ENCODE data around the gene EME2.

Gene EME2

DNA sequence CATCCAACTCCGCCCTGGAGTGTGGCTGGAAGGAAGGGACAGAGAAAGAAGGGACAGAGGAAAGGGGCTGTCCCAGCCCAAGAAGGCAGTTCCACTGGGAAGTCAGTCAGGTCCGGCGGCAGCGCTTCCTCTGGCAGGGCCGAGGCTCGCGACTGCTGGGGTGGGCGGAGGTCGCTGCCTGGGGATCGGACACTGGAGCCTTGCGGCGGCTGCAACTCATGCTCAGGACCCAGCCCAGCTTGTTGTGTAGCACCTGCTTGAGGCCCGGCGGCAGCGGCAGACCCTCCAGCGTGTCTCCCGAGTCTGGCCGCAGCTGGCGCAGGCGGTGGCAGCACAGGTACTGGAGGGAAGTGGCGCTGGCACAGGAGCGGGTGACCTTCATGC lies 4.4 kb downstream of the EME2 start:
- Histone ChIP-seq H3K4me3 (ENCODE audit: insufficient read length, low read depth) (no peak overlapping the region), H3K27me3 (ENCODE audit: insufficient read depth, insufficient read length) (no peaks in the 10 kb centered on the region), H3K9ac (ENCODE audit: insufficient read length, low read depth) (no peak overlapping the region), H3K36me3 (ENCODE audit: insufficient read depth, insufficient read length, low read length) (peaks cover 79% of the 10 kb centered on the region), H3K4me1 (ENCODE audit: insufficient read depth, insufficient read length) (peaks cover 30% of the 10 kb centered on the region), H3K9me3 (ENCODE audit: insufficient read depth, low read length) (no peaks in the 10 kb centered on the region)
- DNase-seq (ENCODE audit: low read depth, low spot score) = no peak
- TF ChIP-seq YY1 (IDR thresholded peaks at IDR 0.05; ENCODE audit: insufficient read depth, insufficient read length) (no peak), ZNF274 (IDR thresholded peaks at IDR 0.05; ENCODE audit: low read depth, low read length) (no peak), SUZ12 (IDR thresholded peaks at IDR 0.05; ENCODE audit: extremely low read depth, insufficient read depth, insufficient read length) (no peak)

GRCh38 chr16:1777375-1778199 lies 5.0 kb downstream of the EME2 start:
- Histone ChIP-seq H3K4me1 (ENCODE audit: insufficient read depth, insufficient read length) (peaks cover 30% of the 10 kb centered on the region), H3K9me3 (ENCODE audit: insufficient read depth, low read length) (no peaks in the 10 kb centered on the region), H3K27me3 (ENCODE audit: insufficient read depth, insufficient read length) (no peaks in the 10 kb centered on the region), H3K4me3 (ENCODE audit: insufficient read length, low read depth) (no peak overlapping the region), H3K36me3 (ENCODE audit: insufficient read depth, insufficient read length, low read length) (peaks cover 73% of the 10 kb centered on the region), H3K9ac (ENCODE audit: insufficient read length, low read depth) (peak overlapping the region; percentile 42)
- TF ChIP-seq YY1 (IDR thresholded peaks at IDR 0.05; ENCODE audit: insufficient read depth, insufficient read length) (no peak), SUZ12 (IDR thresholded peaks at IDR 0.05; ENCODE audit: extremely low read depth, insufficient read depth, insufficient read length) (no peak), ZNF274 (IDR thresholded peaks at IDR 0.05; ENCODE audit: low read depth, low read length) (no peak)
- DNase-seq (ENCODE audit: low read depth, low spot score) = no peak

- Histone ChIP-seq H3K9me3 (ENCODE audit: insufficient read depth, low read length) (no peaks in the 10 kb centered on the region), H3K9ac (ENCODE audit: insufficient read length, low read depth) (peak overlapping the region; percentile 42), H3K4me1 (ENCODE audit: insufficient read depth, insufficient read length) (peaks cover 30% of the 10 kb centered on the region), H3K36me3 (ENCODE audit: insufficient read depth, insufficient read length, low read length) (peaks cover 72% of the 10 kb centered on the region), H3K27me3 (ENCODE audit: insufficient read depth, insufficient read length) (no peaks in the 10 kb centered on the region), H3K4me3 (ENCODE audit: insufficient read length, low read depth) (no peak overlapping the region)
- no peak for DNase-seq (ENCODE audit: low read depth, low spot score)
- no peak for TF ChIP-seq YY1 (IDR thresholded peaks at IDR 0.05; ENCODE audit: insufficient read depth, insufficient read length)
These were observed 5.9 kb downstream of the EME2 start for GRCh38 chr16:1778200-1779179.

GRCh38 chr16:1779234-1779701 lies 6.7 kb downstream of the EME2 start:
- peaks cover 24% of the 10 kb centered on the region for H3K4me1 ChIP-seq (ENCODE audit: insufficient read depth, insufficient read length)
- H3K4me3 ChIP-seq (ENCODE audit: insufficient read length, low read depth) = no peak overlapping the region
- H3K27me3 ChIP-seq (ENCODE audit: insufficient read depth, insufficient read length) = no peaks in the 10 kb centered on the region
- H3K36me3 ChIP-seq (ENCODE audit: insufficient read depth, insufficient read length, low read length) = peaks cover 72% of the 10 kb centered on the region
- H3K9me3 ChIP-seq (ENCODE audit: insufficient read depth, low read length) = no peaks in the 10 kb centered on the region
- no peak for TF ChIP-seq ZNF274 (IDR thresholded peaks at IDR 0.05; ENCODE audit: low read depth, low read length)
- no peak for TF ChIP-seq SUZ12 (IDR thresholded peaks at IDR 0.05; ENCODE audit: extremely low read depth, insufficient read depth, insufficient read length)
- no peak for TF ChIP-seq YY1 (IDR thresholded peaks at IDR 0.05; ENCODE audit: insufficient read depth, insufficient read length)
- no peak for DNase-seq (ENCODE audit: low read depth, low spot score)
- peak overlapping the region; percentile 16 for H3K9ac ChIP-seq (ENCODE audit: insufficient read length, low read depth)

- no peak overlapping the region for H3K4me3 ChIP-seq (ENCODE audit: insufficient read length, low read depth)
- no peak for DNase-seq (ENCODE audit: low read depth, low spot score)
- no peaks in the 10 kb centered on the region for H3K27me3 ChIP-seq (ENCODE audit: insufficient read depth, insufficient read length)
- TF ChIP-seq YY1 (IDR thresholded peaks at IDR 0.05; ENCODE audit: insufficient read depth, insufficient read length) = no peak
- TF ChIP-seq SUZ12 (IDR thresholded peaks at IDR 0.05; ENCODE audit: extremely low read depth, insufficient read depth, insufficient read length) = no peak
- no peak for TF ChIP-seq ZNF274 (IDR thresholded peaks at IDR 0.05; ENCODE audit: low read depth, low read length)
- peaks cover 20% of the 10 kb centered on the region for H3K4me1 ChIP-seq (ENCODE audit: insufficient read depth, insufficient read length)
- peak overlapping the region; percentile 28 for H3K9ac ChIP-seq (ENCODE audit: insufficient read length, low read depth)
- peaks cover 70% of the 10 kb centered on the region for H3K36me3 ChIP-seq (ENCODE audit: insufficient read depth, insufficient read length, low read length)
- no peaks in the 10 kb centered on the region for H3K9me3 ChIP-seq (ENCODE audit: insufficient read depth, low read length)
These were observed 7.4 kb downstream of the EME2 start for GRCh38 chr16:1779741-1780676.

DNA sequence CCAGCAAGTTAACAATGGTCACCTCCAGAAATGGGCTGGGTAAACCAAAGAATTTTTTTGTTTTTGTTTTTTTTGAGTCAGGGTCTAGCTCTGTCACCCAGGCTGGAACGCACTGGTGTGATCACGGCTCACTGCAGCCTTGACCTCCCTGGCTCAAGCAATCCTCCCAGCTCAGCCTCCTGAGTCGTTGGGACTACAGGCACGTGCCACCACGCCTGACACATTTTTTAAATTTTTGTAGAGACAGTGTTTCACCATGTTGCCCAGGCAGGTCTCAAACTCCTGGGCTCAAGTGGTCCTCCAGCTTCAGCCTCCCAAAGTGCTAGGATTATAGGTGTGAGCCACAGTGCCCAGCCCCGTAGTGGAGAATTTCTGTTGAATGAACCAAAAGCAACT lies 8.1 kb downstream of the EME2 start:
- Histone ChIP-seq H3K27me3 (ENCODE audit: insufficient read depth, insufficient read length) (no peaks in the 10 kb centered on the region), H3K4me1 (ENCODE audit: insufficient read depth, insufficient read length) (peaks cover 18% of the 10 kb centered on the region), H3K36me3 (ENCODE audit: insufficient read depth, insufficient read length, low read length) (peaks cover 70% of the 10 kb centered on the region), H3K4me3 (ENCODE audit: insufficient read length, low read depth) (no peak overlapping the region), H3K9me3 (ENCODE audit: insufficient read depth, low read length) (no peaks in the 10 kb centered on the region), H3K9ac (ENCODE audit: insufficient read length, low read depth) (peak overlapping the region; percentile 89)
- TF ChIP-seq SUZ12 (IDR thresholded peaks at IDR 0.05; ENCODE audit: extremely low read depth, insufficient read depth, insufficient read length) (no peak), ZNF274 (IDR thresholded peaks at IDR 0.05; ENCODE audit: low read depth, low read length) (no peak), YY1 (IDR thresholded peaks at IDR 0.05; ENCODE audit: insufficient read depth, insufficient read length) (no peak)
- no peak for DNase-seq (ENCODE audit: low read depth, low spot score)
